Uterus (tissue), 4 donors: ENCODE measurements around the gene SND1. TPM values are rescaled to one million over a fixed set of nuclear protein-coding genes. Genes with fewer than 3 reads are reported as not detected.

Experiments
- DNase-seq, 2 donors: peaks; one replicate each; pipeline ENCODE4 v3.0.0-alpha.2; 2019 to 2020
- H3K27ac ChIP-seq, 2 donors: fragments of 200-600 bp; sonication (generic); 1 replicate in 1 of 2; 2 replicates in 1 of 2; pipeline ENCODE4 v1.5.1; 2016 to 2018
- H3K27me3 ChIP-seq, 2 donors: fragments of 200-600 bp; sonication (generic); one replicate each; pipeline ENCODE4 v1.5.1; 2018 to 2019; ENCODE audit warnings: control low read depth in 1 of 2
- H3K36me3 ChIP-seq, 2 donors: fragments of 200-600 bp; sonication (generic); one replicate each; pipeline ENCODE4 v1.5.1; 2019; ENCODE audit warnings: control low read depth in 1 of 2
- H3K4me1 ChIP-seq, 2 donors: fragments of 200-600 bp; sonication (generic); one replicate each; pipeline ENCODE4 v1.5.1; 2018 to 2019; ENCODE audit warnings: control low read depth in 1 of 2
- H3K4me3 ChIP-seq, 2 donors: fragments of 200-600 bp; sonication (generic); 1 replicate in 1 of 2; 2 replicates in 1 of 2; pipeline ENCODE4 v1.5.1; 2018 to 2019; ENCODE audit warnings: mild to moderate bottlenecking in 1 of 2
- H3K9me3 ChIP-seq, 2 donors: fragments of 200-600 bp; sonication (generic); one replicate each; pipeline ENCODE4 v1.5.1; 2019; ENCODE audit warnings: control low read depth in 1 of 2
- CTCF ChIP-seq, 4 experiments: fragments of 200-600 bp in 2 of 4; fragments of 450-650 bp in 2 of 4; sonication (generic) in 2 of 4; IDR thresholded peaks; one replicate each; pipeline ENCODE4 v1.5.1; 2016 to 2019; ENCODE audit warnings: antibody characterized with exemption in 4 of 4, mild to moderate bottlenecking in 2 of 4, moderate library complexity in 1 of 4
- POLR2A ChIP-seq, 2 donors: fragments of 450-650 bp; IDR thresholded peaks; one replicate each; pipeline ENCODE4 v1.6.1; 2016; ENCODE audit warnings: antibody characterized with exemption in 2 of 2, mild to moderate bottlenecking in 1 of 2, moderate library complexity in 1 of 2
- intact Hi-C: fragments of 100-400 bp; cut with DNase I; formaldehyde crosslinking; loops from one replicate; pipeline ENCODE4 v1.15.1; 2023; ENCODE audit warnings: low total_unique reads
- total RNA-seq, 4 donors: library from RNA; depleted of rRNA in 3 of 4; stranded (reverse); fragments of >200 nt in 3 of 4; gene quantifications; one replicate each; pipeline versions ENCODE4 v1.1.0 to v1.2.4, GENCODE V29; 2014 to 2023
- donor health status: DM: yes; HTN: yes; CAD: no.

The SND1 gene
- total RNA-seq, 4 donors from 2014 or later: 54.8 to 192 (median 117) TPM

DNA sequence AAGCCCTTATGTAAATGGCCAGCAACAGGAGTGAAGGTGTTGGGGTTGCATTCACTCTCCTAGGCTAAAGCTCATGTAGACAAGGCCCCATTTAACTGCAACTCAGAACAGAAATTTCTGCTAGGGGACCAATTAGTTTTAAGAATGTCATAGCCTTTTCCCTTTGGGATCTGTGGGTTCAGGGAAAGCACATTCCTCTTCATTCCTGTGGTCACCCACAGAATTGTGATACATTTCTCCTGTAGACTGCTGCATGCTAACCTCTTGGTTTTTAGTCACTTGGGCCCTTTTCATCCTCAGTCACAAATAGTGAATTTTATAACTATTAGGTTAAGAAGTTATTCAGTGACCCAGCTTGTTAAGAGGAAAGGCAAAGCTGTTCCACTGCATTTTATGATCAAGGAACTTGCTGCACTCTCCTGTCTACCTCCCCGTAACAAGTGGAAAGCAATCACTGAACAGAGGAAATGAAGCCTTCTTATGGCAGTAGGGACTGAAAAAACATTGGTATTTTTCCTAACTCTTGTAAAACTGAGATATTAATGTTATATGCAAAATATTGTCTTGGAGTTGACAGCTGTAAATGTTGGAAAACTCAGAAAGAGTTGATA, 124.9 kb downstream of the SND1 start:
- Histone ChIP-seq H3K36me3 (no peaks in the 10 kb centered on the region), H3K9me3 (no peaks in the 10 kb centered on the region), H3K27ac (no peak overlapping the region), H3K4me3 (no peak overlapping the region), H3K27me3 (no peaks in the 10 kb centered on the region), H3K4me1 (no peaks in the 10 kb centered on the region)
- intact Hi-C loops: no loop called here
- DNase-seq: no peak
- no peak for TF ChIP-seq CTCF (IDR thresholded peaks at IDR 0.05)
- TF ChIP-seq POLR2A (IDR thresholded peaks at IDR 0.05): no peak

DNA sequence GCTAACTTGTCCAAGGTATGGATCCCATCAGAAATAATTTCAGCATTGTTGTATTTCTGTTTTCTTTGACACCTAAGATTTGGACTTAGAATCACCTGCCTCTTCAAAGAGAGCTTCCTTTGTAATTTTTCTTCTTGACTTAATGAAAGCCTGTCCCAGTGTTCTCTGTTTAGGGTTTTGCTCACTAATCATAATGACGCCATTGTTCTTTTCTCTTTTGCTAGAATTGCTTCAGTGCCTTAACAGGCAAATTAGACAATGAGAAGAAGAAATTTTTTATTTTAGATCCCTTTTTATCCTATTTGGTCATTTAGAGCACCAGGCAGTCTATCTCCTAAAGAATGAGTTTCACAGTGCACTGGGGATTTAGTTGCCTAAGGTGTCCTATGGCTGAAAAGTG, 128.5 kb downstream of the SND1 start:
- H3K4me1 ChIP-seq: no peaks in the 10 kb centered on the region
- no peak for DNase-seq
- TF ChIP-seq POLR2A (IDR thresholded peaks at IDR 0.05): no peak
- TF ChIP-seq CTCF (IDR thresholded peaks at IDR 0.05): no peak
- intact Hi-C loops: no loop called here
- no peak overlapping the region for H3K27ac ChIP-seq
- H3K27me3 ChIP-seq: no peaks in the 10 kb centered on the region
- H3K36me3 ChIP-seq: no peaks in the 10 kb centered on the region
- H3K4me3 ChIP-seq: no peak overlapping the region
- H3K9me3 ChIP-seq: no peaks in the 10 kb centered on the region

GRCh38 chr7:127781081-127781480, 129.1 kb downstream of the SND1 start:
- H3K36me3 ChIP-seq: no peaks in the 10 kb centered on the region
- TF ChIP-seq POLR2A (IDR thresholded peaks at IDR 0.05) (no peak), CTCF (IDR thresholded peaks at IDR 0.05) (no peak)
- no peak overlapping the region for H3K27ac ChIP-seq
- no peak overlapping the region for H3K4me3 ChIP-seq
- H3K9me3 ChIP-seq: no peaks in the 10 kb centered on the region
- H3K4me1 ChIP-seq: no peaks in the 10 kb centered on the region
- intact Hi-C loops: no loop called here
- DNase-seq: no peak
- no peaks in the 10 kb centered on the region for H3K27me3 ChIP-seq

- no peaks in the 10 kb centered on the region for H3K9me3 ChIP-seq
- no peak overlapping the region for H3K4me3 ChIP-seq
- no peaks in the 10 kb centered on the region for H3K27me3 ChIP-seq
- no peaks in the 10 kb centered on the region for H3K36me3 ChIP-seq
- no peaks in the 10 kb centered on the region for H3K4me1 ChIP-seq
- no peak overlapping the region for H3K27ac ChIP-seq
- no peak for DNase-seq
- intact Hi-C loops: no loop called here
- TF ChIP-seq CTCF (IDR thresholded peaks at IDR 0.05): no peak
- TF ChIP-seq POLR2A (IDR thresholded peaks at IDR 0.05): no peak
Measured at GRCh38 chr7:127782075-127782474, 130.1 kb downstream of the SND1 start.

GRCh38 chr7:127782654-127783559, 130.9 kb downstream of the SND1 start:
- Histone ChIP-seq H3K9me3 (no peaks in the 10 kb centered on the region), H3K4me1 (no peaks in the 10 kb centered on the region), H3K4me3 (no peak overlapping the region), H3K27ac (no peak overlapping the region), H3K36me3 (no peaks in the 10 kb centered on the region), H3K27me3 (no peaks in the 10 kb centered on the region)
- intact Hi-C loops: no loop called here
- no peak for DNase-seq
- TF ChIP-seq CTCF (IDR thresholded peaks at IDR 0.05): no peak
- TF ChIP-seq POLR2A (IDR thresholded peaks at IDR 0.05): no peak
